GM23338 (cell line): Measurements from ENCODE around the gene C2CD4D. TPM values are rescaled to one million over a fixed set of nuclear protein-coding genes. Genes with fewer than 3 reads are reported as not detected.

Experiments
- ATAC-seq: fragments of 200-7000 bp; cut with Tn5 transposase; 3 replicates; pipeline ENCODE4 v1.9.1; 2020
- DNase-seq: peaks from one replicate; pipeline ENCODE4 v3.0.0-alpha.2; 2015; ENCODE audit warnings: low spot score
- H2AFZ ChIP-seq: fragments of 200-600 bp; sonication (generic); 2 replicates; pipeline ENCODE4 v1.8.0; 2016; ENCODE audit warnings: antibody characterized with exemption, mild to moderate bottlenecking, moderate library complexity
- H3F3A ChIP-seq: fragments of 200-600 bp; sonication (generic); replicated peaks from 2 replicates; pipeline ENCODE4 v1.8.0; 2017; ENCODE audit warnings: antibody characterized with exemption, mixed run types, low read depth
- H3K27ac ChIP-seq: fragments of 200-600 bp; sonication (generic); 2 replicates; pipeline ENCODE4 v1.6.1; 2016; ENCODE audit warnings: low read depth
- H3K27me3 ChIP-seq: fragments of 200-600 bp; sonication (generic); 2 replicates; pipeline ENCODE4 v1.8.0; 2016; ENCODE audit warnings: mild to moderate bottlenecking, mixed run types, moderate library complexity; ENCODE audit not compliant: insufficient read depth
- H3K36me3 ChIP-seq: fragments of 200-600 bp; sonication (generic); 2 replicates; pipeline ENCODE4 v1.8.0; 2016; ENCODE audit warnings: mild to moderate bottlenecking; ENCODE audit not compliant: insufficient read depth
- H3K4me1 ChIP-seq: fragments of 200-600 bp; sonication (generic); 2 replicates; pipeline ENCODE4 v1.8.0; 2016; ENCODE audit warnings: mild to moderate bottlenecking, moderate library complexity; ENCODE audit not compliant: insufficient read depth
- H3K4me2 ChIP-seq: fragments of 200-600 bp; sonication (generic); 2 replicates; pipeline ENCODE4 v1.7.1; 2017; ENCODE audit warnings: mixed run types
- H3K4me3 ChIP-seq: fragments of 200-600 bp; sonication (generic); 2 replicates; pipeline ENCODE4 v1.6.1; 2016; ENCODE audit warnings: mixed run types
- H3K79me2 ChIP-seq: fragments of 200-600 bp; sonication (generic); replicated peaks from 2 replicates; pipeline ENCODE4 v1.8.0; 2017; ENCODE audit warnings: mild to moderate bottlenecking; ENCODE audit not compliant: insufficient read depth
- H3K9me2 ChIP-seq: fragments of 200-600 bp; sonication (generic); 2 replicates; pipeline ENCODE4 v1.8.0; 2017; ENCODE audit not compliant: insufficient read depth
- H4K20me1 ChIP-seq: fragments of 200-600 bp; sonication (generic); replicated peaks from 2 replicates; pipeline ENCODE4 v1.8.0; 2017; ENCODE audit warnings: mild to moderate bottlenecking; ENCODE audit not compliant: insufficient read depth
- H3K27ac Mint-ChIP-seq: 2 replicates; pipeline ENCODE4 v1.8.0; 2020; ENCODE audit warnings: inconsistent platforms, mild to moderate bottlenecking, moderate library complexity, mixed read lengths
- H3K27me3 Mint-ChIP-seq: 3 replicates; pipeline ENCODE4 v1.8.0; 2022; ENCODE audit warnings: low read depth, mild to moderate bottlenecking, moderate library complexity, mixed read lengths, inconsistent platforms; ENCODE audit not compliant: insufficient read depth, poor library complexity
- H3K36me3 Mint-ChIP-seq: 3 replicates; pipeline ENCODE4 v1.8.0; 2021; ENCODE audit warnings: low read depth, mild to moderate bottlenecking, inconsistent platforms, moderate library complexity, mixed read lengths
- H3K4me1 Mint-ChIP-seq: 3 replicates; pipeline ENCODE4 v1.8.0; 2020; ENCODE audit warnings: mild to moderate bottlenecking, inconsistent platforms, mixed read lengths
- H3K4me3 Mint-ChIP-seq: 3 replicates; pipeline ENCODE4 v1.8.0; 2021; ENCODE audit warnings: moderate library complexity, mild to moderate bottlenecking, inconsistent platforms, mixed read lengths
- H3K9me3 Mint-ChIP-seq: 3 replicates; pipeline ENCODE4 v1.8.0; 2020; ENCODE audit warnings: moderate library complexity, mild to moderate bottlenecking, inconsistent platforms, mixed read lengths
- CREB1 ChIP-seq: fragments of 250-450 bp; sonication (Bioruptor Pico); IDR thresholded peaks from 2 replicates; pipeline ENCODE4 v1.5.0; 2020; ENCODE audit warnings: low read depth, mild to moderate bottlenecking, moderate library complexity
- CTCF ChIP-seq, 2 experiments: fragments of 200-600 bp in 1 of 2; sonication (generic) in 1 of 2; conservative IDR thresholded peaks; 2 replicates each; pipeline versions ENCODE4 v1.5.1 to v1.6.1; 2016 to 2017; ENCODE audit warnings: antibody characterized with exemption in 2 of 2, low read depth in 2 of 2, mild to moderate bottlenecking in 2 of 2, moderate library complexity in 1 of 2
- ETS1 ChIP-seq: IDR thresholded peaks from 2 replicates; pipeline ENCODE4 v1.6.1; 2016; ENCODE audit warnings: antibody characterized with exemption
- EZH2 ChIP-seq: fragments of 200-600 bp; sonication (generic); IDR thresholded peaks from one replicate; pipeline ENCODE4 v1.8.0; 2017; ENCODE audit warnings: antibody characterized with exemption, mild to moderate bottlenecking, low read depth; ENCODE audit not compliant: unreplicated experiment
- REST ChIP-seq: IDR thresholded peaks from one replicate; pipeline ENCODE4 v1.6.1; 2018; ENCODE audit warnings: antibody characterized with exemption; ENCODE audit not compliant: unreplicated experiment
- STAT1 ChIP-seq: IDR thresholded peaks from one replicate; pipeline ENCODE4 v1.6.1; 2016; ENCODE audit warnings: antibody characterized with exemption; ENCODE audit not compliant: unreplicated experiment
- ZNF114 ChIP-seq: fragments of 250-450 bp; sonication (Bioruptor Pico); IDR thresholded peaks from 2 replicates; pipeline ENCODE4 v1.5.0; 2020; ENCODE audit warnings: mild to moderate bottlenecking, moderate library complexity
- ZNF462 ChIP-seq: fragments of 250-450 bp; sonication (Bioruptor Pico); IDR thresholded peaks from 2 replicates; pipeline ENCODE4 v1.5.0; 2020; ENCODE audit warnings: mild to moderate bottlenecking, moderate library complexity
- polyA plus RNA-seq: library from polyadenylated mRNA; unstranded; fragments of >200 nt; fragmentation: Nextera tagmentation; extraction: Ambion mirVana; gene quantifications from 2 replicates; pipeline ENCODE4 v1.2.1, GENCODE V29; 2016
- total RNA-seq: library from RNA; depleted of rRNA; stranded (reverse); fragments of >200 nt; shearing (Covaris generic); gene quantifications from 2 replicates; pipeline ENCODE4 v1.2.3, GENCODE V29; 2014

C2CD4D gene
- total and polyA plus RNA-seq, 2 experiments from 2014 or later: 0.35 to 0.82 TPM

GRCh38 chr1:151803164-151803563, 36.5 kb downstream of the C2CD4D start (continued):
- TF ChIP-seq REST (no peak), ETS1 (no peak), ZNF114 (CRISPR knock-in tag) (no peak), STAT1 (no peak), CTCF (conservative IDR thresholded peaks at IDR 0.05; ENCODE audit: low read depth in 2 of 2) (no peak), EZH2 (no peak)

- Mint-ChIP-seq H3K36me3 (no peaks in the 10 kb centered on the region), H3K27me3 (no peaks in the 10 kb centered on the region), H3K4me3 (no peak overlapping the region), H3K9me3 (no peaks in the 10 kb centered on the region), H3K4me1 (peaks cover 14% of the 10 kb centered on the region), H3K27ac (no peak overlapping the region)
- ATAC-seq: no peak
- Histone ChIP-seq H3K9me2 (no peaks in the 10 kb centered on the region), H3K79me2 (no peaks in the 10 kb centered on the region), H3K4me2 (no peak overlapping the region), H3K27me3 (no peaks in the 10 kb centered on the region), H2AFZ (no peak overlapping the region), H3K36me3 (no peaks in the 10 kb centered on the region), H3K27ac (no peak overlapping the region), H3K4me3 (no peak overlapping the region), H4K20me1 (0 out of 2 replicates have a peak, but pooled peaks cover 2% of the 10 kb centered on the region), H3K4me1 (0 out of 2 replicates have a peak, but pooled peaks cover 3% of the 10 kb centered on the region), H3F3A (no peaks in the 10 kb centered on the region)
- no peak for DNase-seq
- TF ChIP-seq ZNF462 (no peak), CTCF (conservative IDR thresholded peaks at IDR 0.05; ENCODE audit: low read depth in 2 of 2) (no peak), CREB1 (no peak), STAT1 (no peak)
Measured at GRCh38 chr1:151802372-151802771, 37.2 kb downstream of the C2CD4D start.
